Thyroid gland (tissue), 4 donors: ENCODE measurements around the gene SLC35G2. TPM values are rescaled to one million over a fixed set of nuclear protein-coding genes. Genes with fewer than 3 reads are reported as not detected.
A peak's percentile ranks its signal among the peaks of the same experiment; 100 is the strongest.

Experiments used
- DNase-seq, 2 donors: peaks; one replicate each; pipeline ENCODE4 v3.0.0-alpha.2; 2019
- H3K27ac ChIP-seq, 3 donors: fragments of 200-600 bp; sonication (generic); 1 replicate in 2 of 3; 2 replicates in 1 of 3; pipeline ENCODE4 v1.5.1; 2016 to 2019; ENCODE audit warnings: mild to moderate bottlenecking in 1 of 3, moderate library complexity in 1 of 3
- H3K27me3 ChIP-seq: fragments of 200-600 bp; sonication (generic); one replicate; pipeline ENCODE4 v1.5.1; 2019
- H3K36me3 ChIP-seq, 2 donors: fragments of 200-600 bp; sonication (generic); one replicate each; pipeline ENCODE4 v1.5.1; 2016 to 2019
- H3K4me1 ChIP-seq, 2 donors: fragments of 200-600 bp; sonication (generic); one replicate each; pipeline ENCODE4 v1.5.1; 2017 to 2019
- H3K4me3 ChIP-seq, 3 donors: fragments of 200-600 bp; sonication (generic); replicated peaks in 1 of 3; 1 replicate in 2 of 3; 2 replicates in 1 of 3; pipeline ENCODE4 v1.5.1; 2016; ENCODE audit warnings: mild to moderate bottlenecking in 1 of 3
- H3K9me3 ChIP-seq: fragments of 200-600 bp; sonication (generic); one replicate; pipeline ENCODE4 v1.5.1; 2017
- CTCF ChIP-seq, 6 experiments: fragments of 200-600 bp in 3 of 6; fragments of 450-650 bp in 3 of 6; sonication (generic) in 3 of 6; IDR thresholded peaks; one replicate each; pipeline ENCODE4 v1.5.1; 2016 to 2019; ENCODE audit warnings: antibody characterized with exemption in 6 of 6, mild to moderate bottlenecking in 2 of 6, inconsistent platforms in 1 of 6, moderate library complexity in 1 of 6
- POLR2A ChIP-seq, 2 donors: fragments of 450-650 bp; IDR thresholded peaks; one replicate each; pipeline ENCODE4 v1.6.1; 2017; ENCODE audit warnings: antibody characterized with exemption in 2 of 2, mild to moderate bottlenecking in 2 of 2, moderate library complexity in 1 of 2
- WGBS, 2 donors: methylation state at CpG; one replicate each; pipeline ENCODE4 v1.1.5; 2017; 5-methylcytosine and 5-hydroxymethylcytosine counted together
- intact Hi-C: fragments of 100-400 bp; cut with DNase I; formaldehyde crosslinking; loops from one replicate; pipeline ENCODE4 v1.15.1; 2023
- total RNA-seq, 4 donors: library from RNA; depleted of rRNA; stranded (reverse); fragments of >200 nt; gene quantifications; one replicate each; pipeline ENCODE4 v1.2.3, GENCODE V29; 2016

SLC35G2 gene
- total RNA-seq, 4 donors from 2014 or later: 9.6 to 12.6 (median 11.5) TPM

- WGBS, 2 donors: 2 to 16% methylated on average over 1 of the region's 1 CpG
- no peaks in the 10 kb centered on the region for H3K9me3 ChIP-seq
- H3K36me3 ChIP-seq: no peaks in the 10 kb centered on the region
- H3K27me3 ChIP-seq: no peaks in the 10 kb centered on the region
- no peak overlapping the region for H3K4me3 ChIP-seq
- intact Hi-C loops: no loop called here
- peaks cover 22 to 34% of the 10 kb centered on the region in 2 donors for H3K4me1 ChIP-seq
- no peak for TF ChIP-seq CTCF (IDR thresholded peaks at IDR 0.05)
- peak in 1 of 2 donors; percentile 47 for TF ChIP-seq POLR2A (IDR thresholded peaks at IDR 0.05)
- DNase-seq: peak; percentile 46 to 55
- H3K27ac ChIP-seq: peak overlapping the region; percentile 18 to 88 (median 37)
Measured at GRCh38 chr3:136817448-136817847, 1.5 kb upstream of the SLC35G2 start.

- peak; percentile 25 to 29 for DNase-seq
- intact Hi-C loops: no loop called here
- 19 to 30% methylated on average over 8 of the region's 8 CpGs for WGBS, 2 donors
Measured at GRCh38 chr3:136818191-136818768, 646 bp upstream of the SLC35G2 start.

GRCh38 chr3:136819392-136819730 is 435 bp downstream of the SLC35G2 start:
- no peak for TF ChIP-seq CTCF (IDR thresholded peaks at IDR 0.05)
- TF ChIP-seq POLR2A (IDR thresholded peaks at IDR 0.05): no peak
- no peaks in the 10 kb centered on the region for H3K27me3 ChIP-seq
- peak; percentile 7 to 12 for DNase-seq
- 2 to 3% methylated on average over 6 to 19 of the region's 21 CpGs for WGBS, 2 donors
- H3K27ac ChIP-seq: peak overlapping the region; percentile 57 to 88 (median 83)
- H3K4me1 ChIP-seq: peaks cover 22 to 34% of the 10 kb centered on the region in 2 donors
- intact Hi-C loops: no loop called here
- peak overlapping the region; percentile 23 to 51 (median 47) for H3K4me3 ChIP-seq
- H3K9me3 ChIP-seq: no peaks in the 10 kb centered on the region
- H3K36me3 ChIP-seq: no peaks in the 10 kb centered on the region

More at GRCh38 chr3:136818191-136818768, 646 bp upstream of the SLC35G2 start:
- no peaks in the 10 kb centered on the region for H3K9me3 ChIP-seq
- no peak for TF ChIP-seq CTCF (IDR thresholded peaks at IDR 0.05)
- no peak for TF ChIP-seq POLR2A (IDR thresholded peaks at IDR 0.05)
- no peaks in the 10 kb centered on the region for H3K36me3 ChIP-seq
- peak overlapping the region; percentile 23 to 51 (median 47) for H3K4me3 ChIP-seq
- no peaks in the 10 kb centered on the region for H3K27me3 ChIP-seq
- H3K4me1 ChIP-seq: peaks cover 22 to 34% of the 10 kb centered on the region in 2 donors
- H3K27ac ChIP-seq: peak overlapping the region; percentile 57 to 88 (median 83)

GRCh38 chr3:136819731-136820679 is 1.1 kb downstream of the SLC35G2 start:
- H3K36me3 ChIP-seq: no peaks in the 10 kb centered on the region
- TF ChIP-seq CTCF (IDR thresholded peaks at IDR 0.05) (no peak), POLR2A (IDR thresholded peaks at IDR 0.05) (no peak)
- H3K27ac ChIP-seq: peak overlapping the region; percentile 57 to 88 (median 83)
- 10 to 17% methylated on average over 37 to 50 of the region's 51 CpGs for WGBS, 2 donors
- H3K4me3 ChIP-seq: peak overlapping the region; percentile 23 to 51 (median 41)
- no peaks in the 10 kb centered on the region for H3K27me3 ChIP-seq
- H3K9me3 ChIP-seq: no peaks in the 10 kb centered on the region
- H3K4me1 ChIP-seq: peaks cover 22 to 34% of the 10 kb centered on the region in 2 donors
- DNase-seq: peak; percentile 59 to 69
- intact Hi-C loops: no loop called here

- 56 to 59% methylated on average over 1 of the region's 1 CpG for WGBS, 2 donors
- Histone ChIP-seq H3K9me3 (no peaks in the 10 kb centered on the region), H3K27me3 (no peaks in the 10 kb centered on the region), H3K4me3 (no peak overlapping the region), H3K4me1 (peaks cover 6 to 12% of the 10 kb centered on the region in 2 donors), H3K27ac (no peak overlapping the region), H3K36me3 (no peaks in the 10 kb centered on the region)
- no peak for TF ChIP-seq POLR2A (IDR thresholded peaks at IDR 0.05)
- no peak for TF ChIP-seq CTCF (IDR thresholded peaks at IDR 0.05)
- DNase-seq: no peak
- intact Hi-C loops: no loop called here
Measured at GRCh38 chr3:136831461-136831860, 12.5 kb downstream of the SLC35G2 start.
